Stimulated activated CD8-positive, alpha-beta memory T cell treated with anti-CD3 and anti-CD28 coated beads, Interleukin-15, amount 100 ng/mL, for 1 hour (primary cell): ENCODE measurements around the gene CAVIN1.
"Not testable (repeated sequence)": the region's sequence is repeated elsewhere in the genome, so short reads cannot be mapped to it uniquely, and the experiment has no call there.

Experiments used
- DNase-seq: peaks from one replicate; pipeline ENCODE4 v3.0.0-alpha.2; 2020; ENCODE audit warnings: low read depth

Gene CAVIN1

DNA sequence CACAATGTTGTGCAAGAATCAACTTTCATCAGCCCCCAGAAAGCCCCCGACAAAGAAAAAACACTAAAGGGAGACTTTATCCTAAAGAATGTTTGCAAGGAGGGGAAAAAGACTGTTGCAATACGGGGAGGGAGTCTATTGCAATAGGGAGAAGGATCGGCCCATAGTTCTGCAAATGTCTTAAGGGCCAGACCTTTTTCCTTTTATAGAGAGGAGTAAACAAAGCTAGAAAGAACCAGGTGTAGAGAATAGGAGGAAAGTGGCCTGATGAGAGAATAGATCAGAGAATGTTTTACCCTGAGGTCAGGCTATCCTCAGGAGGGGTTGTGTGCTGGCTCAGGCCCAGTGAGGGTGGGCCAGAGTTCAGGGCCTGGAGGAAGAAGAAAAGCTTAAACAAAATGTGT, 8.7 kb upstream of the CAVIN1 start:
- DNase-seq, result no peak

- DNase-seq, result no peak
Measured at GRCh38 chr17:42429726-42430447, 6.8 kb upstream of the CAVIN1 start.

DNA sequence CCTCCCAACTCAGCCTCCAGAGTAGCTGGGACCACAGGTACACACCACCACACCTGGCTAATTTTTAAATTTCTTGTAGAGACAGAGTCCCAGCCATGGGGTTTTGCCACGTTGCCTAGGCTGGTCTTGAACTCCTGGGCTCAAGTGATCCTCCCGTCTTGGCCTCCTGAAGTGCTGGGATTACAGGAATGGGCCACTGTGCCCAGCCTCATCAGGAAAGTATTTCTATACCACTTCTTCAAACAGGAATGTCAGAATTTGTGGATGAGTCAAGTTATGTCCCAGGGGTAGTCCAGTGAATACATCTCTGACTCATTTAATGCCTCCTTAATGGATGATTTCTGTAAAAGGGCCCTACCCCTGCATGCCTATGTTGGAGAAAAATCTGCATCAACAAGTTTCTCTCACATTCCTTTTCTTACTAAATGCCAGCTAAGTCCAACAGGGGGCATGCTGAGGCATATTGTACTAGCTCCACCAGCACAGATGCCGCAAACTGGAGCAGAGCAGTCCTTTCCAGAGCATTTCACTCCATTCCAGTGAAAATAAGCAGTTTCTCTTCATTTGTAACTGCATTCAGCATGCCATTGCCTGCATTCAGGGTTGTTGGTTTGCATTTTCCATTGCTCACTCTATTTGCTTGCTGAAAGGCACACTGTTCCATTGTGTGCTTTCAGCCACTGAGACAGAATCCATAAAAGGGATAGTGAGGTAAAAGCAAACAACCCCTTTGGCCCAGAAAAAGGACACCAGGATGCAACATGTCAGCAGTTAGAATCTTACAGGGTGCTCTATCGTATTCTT, 5.3 kb upstream of the CAVIN1 start:
- DNase-seq, result no peak

- no peak for DNase-seq
Measured at GRCh38 chr17:42424991-42425610, 2.0 kb upstream of the CAVIN1 start.

DNA sequence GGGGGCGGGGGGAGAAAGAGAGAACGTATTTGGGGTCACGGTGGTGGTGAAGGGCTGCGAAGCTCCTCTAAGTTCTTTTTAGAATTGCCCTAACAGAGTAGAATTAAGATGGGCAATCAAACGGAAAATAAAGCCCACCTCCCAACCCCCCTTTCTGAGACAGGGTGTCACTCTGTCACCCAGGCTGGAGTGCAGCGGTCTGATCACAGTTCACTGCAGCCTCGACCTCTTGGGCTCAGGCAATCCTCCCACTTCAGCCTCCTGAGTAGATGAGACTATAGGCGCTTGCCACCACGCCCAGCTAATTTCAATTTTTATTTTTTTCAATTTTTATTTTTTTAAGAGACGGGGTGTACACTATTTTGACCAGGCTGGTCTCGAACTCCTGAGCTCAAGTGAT, 710 bp upstream of the CAVIN1 start:
- no peak for DNase-seq

DNA sequence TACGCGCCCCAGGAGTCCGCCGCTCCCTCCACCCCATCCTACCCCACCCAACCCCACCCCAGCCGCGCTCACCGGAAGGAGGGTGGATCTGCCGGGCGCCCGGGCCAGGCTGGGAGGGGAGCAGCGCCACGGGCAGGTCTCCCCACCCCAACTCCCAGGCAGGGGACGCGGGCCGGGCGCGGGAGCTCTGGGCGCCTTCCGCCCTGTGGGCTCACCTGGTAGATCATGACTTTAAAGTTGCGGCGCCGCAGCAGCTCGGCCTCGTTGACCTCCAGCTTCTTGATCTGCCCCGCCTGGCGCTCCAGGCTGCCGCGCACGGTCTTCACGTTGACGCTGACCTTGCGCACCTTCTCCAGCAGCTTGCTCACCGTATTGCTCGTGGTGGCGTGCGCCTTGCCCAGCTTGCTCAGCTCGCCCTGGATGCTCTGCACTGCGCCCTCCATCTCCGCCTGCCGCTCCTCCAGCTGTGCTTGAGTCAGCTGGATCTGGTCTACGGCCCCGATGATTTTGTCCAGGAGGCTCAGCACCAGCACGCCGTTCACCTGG, 571 bp downstream of the CAVIN1 start:
- DNase-seq, result no peak

GRCh38 chr17:42421507-42422338, 1.3 kb downstream of the CAVIN1 start:
- DNase-seq, result no peak

DNA sequence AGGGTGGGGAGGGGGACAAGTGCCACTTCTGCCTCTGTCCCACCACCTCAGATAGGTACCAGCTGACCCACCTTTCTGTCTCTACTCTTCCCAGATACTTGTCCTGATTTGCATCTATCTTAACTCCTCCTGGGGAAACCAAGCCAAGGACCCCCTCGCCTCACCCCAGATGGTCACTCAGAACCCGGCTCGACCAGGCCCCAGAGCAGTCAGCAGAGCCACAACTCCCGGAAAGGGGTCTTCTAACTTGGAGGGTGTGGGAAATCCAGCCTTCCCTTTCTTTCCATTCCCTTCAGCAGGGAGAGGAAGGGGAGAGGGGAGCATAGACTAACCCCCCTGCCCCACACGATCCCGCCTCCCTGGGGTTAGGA, 1.9 kb downstream of the CAVIN1 start:
- DNase-seq, result no peak

- DNase-seq, result not testable (repeated sequence)
Measured at GRCh38 chr17:42417981-42418380, 5.1 kb downstream of the CAVIN1 start.

- DNase-seq, result no peak
Measured at GRCh38 chr17:42414704-42415409, 8.2 kb downstream of the CAVIN1 start.

DNA sequence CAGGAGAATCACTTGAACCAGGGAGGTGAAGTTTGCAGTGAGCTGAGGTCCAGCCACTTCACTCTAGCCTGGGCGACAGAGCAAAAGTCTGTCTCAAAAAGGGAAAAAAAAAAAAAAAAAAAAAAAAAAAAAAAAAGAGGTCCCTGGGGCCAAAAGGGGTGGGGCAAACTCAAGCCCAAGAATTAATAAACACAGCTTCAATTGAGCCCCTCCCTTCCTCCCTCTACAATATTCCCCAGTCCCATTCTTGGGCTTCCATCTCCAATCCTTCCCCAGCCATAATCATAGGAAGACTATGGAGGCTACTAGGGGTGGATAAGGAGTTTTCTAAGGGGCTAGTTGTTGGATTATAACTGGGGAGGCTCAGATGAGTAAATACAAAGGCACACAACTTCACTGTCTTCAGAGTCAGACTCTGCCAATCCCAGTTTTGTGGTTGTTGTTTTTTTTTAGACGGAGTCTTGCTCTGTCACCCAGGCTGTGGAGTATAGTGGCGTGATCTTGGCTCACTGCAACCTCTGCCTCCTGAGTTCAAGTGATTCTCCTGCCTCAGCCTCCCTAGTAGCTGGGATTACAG, 9.5 kb downstream of the CAVIN1 start:
- no peak for DNase-seq

DNA sequence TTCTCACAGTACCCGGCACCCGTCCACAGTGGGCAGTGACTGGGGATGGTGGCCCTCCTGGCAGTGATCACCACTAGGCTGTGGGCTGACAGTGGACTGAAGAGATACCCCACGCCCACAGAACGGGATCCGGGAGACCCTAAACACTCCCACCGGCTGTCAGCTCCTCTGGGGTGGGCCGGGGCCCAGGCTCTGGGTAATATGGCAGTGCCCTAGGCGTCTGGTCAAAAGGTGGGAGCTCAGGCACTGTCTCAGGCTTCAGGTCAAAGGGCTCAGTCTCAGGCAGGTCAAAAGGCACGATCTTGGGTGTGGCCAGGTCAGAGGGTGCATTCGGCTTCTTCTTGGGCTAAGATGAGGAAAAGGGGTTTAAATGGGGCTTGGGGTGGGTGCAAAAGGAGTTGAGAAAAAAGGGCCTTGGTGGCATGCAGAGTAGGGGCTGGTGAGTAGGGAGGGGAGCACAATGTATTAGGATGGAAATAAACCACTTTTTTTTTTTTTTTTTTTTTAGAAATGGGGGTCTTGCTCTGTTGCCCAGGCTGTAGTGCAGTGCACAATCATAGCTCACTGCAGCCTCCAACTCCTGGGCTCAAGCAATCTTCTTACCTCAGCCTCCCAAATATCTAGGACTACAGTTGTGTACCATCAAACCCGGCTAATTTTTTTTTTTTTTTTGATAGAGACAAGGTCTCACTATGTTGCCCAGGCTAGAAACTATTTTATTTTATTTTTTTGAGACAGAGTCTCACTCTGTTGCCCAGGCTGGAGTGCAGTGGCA, 11.0 kb downstream of the CAVIN1 start:
- no peak for DNase-seq

- DNase-seq, result no peak
Measured at GRCh38 chr17:42411361-42411760, 11.7 kb downstream of the CAVIN1 start.

- no peak for DNase-seq
Measured at GRCh38 chr17:42410319-42410685, 12.8 kb downstream of the CAVIN1 start.

- no peak for DNase-seq
Measured at GRCh38 chr17:42409523-42410318, 13.3 kb downstream of the CAVIN1 start.

- DNase-seq, result no peak
Measured at GRCh38 chr17:42408061-42408460, 15.0 kb downstream of the CAVIN1 start.

GRCh38 chr17:42407289-42407836, 15.7 kb downstream of the CAVIN1 start:
- peak; percentile 30 for DNase-seq

GRCh38 chr17:42406615-42407288, 16.3 kb downstream of the CAVIN1 start:
- no peak for DNase-seq
